Testis (tissue), 2 donors: ENCODE measurements around the gene KRTAP5-1.

ENCODE experiments used
- CTCF ChIP-seq, 3 experiments: fragments of 450-650 bp in 2 of 3; fragments of 200-600 bp in 1 of 3; sonication (generic) in 1 of 3; IDR thresholded peaks; one replicate each; pipeline ENCODE4 v1.5.1; 2016 to 2019; ENCODE audit warnings: antibody characterized with exemption in 3 of 3, mild to moderate bottlenecking in 2 of 3, moderate library complexity in 1 of 3
- POLR2A ChIP-seq: fragments of 450-650 bp; IDR thresholded peaks from one replicate; pipeline ENCODE4 v1.6.1; 2017; ENCODE audit warnings: antibody characterized with exemption, mild to moderate bottlenecking, moderate library complexity

DNA sequence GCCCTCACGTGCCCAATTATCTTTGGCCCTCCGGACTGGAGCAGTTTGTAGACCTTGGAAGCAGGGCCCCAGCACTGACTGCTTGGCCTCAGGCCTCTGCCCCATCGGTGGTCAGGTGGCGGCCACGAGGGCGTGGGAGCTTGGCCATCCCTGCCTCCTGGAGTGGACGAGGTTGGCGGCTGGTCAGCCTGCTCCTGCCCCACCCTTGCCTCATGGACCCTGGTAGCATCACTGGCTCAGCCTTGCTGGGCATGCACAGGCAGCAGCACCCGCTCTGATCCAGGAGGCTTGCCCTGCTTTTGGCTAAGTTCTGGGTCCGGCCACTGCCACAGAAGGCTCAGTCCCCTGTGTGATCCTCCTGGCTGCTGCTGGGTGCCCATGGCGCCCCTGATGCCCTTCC lies 19.1 kb upstream of the KRTAP5-1 start:
- TF ChIP-seq CTCF (IDR thresholded peaks at IDR 0.05) (no peak), POLR2A (no peak)
